PC-3 (cell line): ENCODE data around the gene MEGF6. TPM values are rescaled to one million over a fixed set of nuclear protein-coding genes. Genes with fewer than 3 reads are reported as not detected.
A peak's percentile ranks its signal among the peaks of the same experiment; 100 is the strongest.

Source experiments
- ATAC-seq: fragments of 200-7000 bp; cut with Tn5 transposase; 2 replicates; pipeline ENCODE4 v1.9.1; 2020; ENCODE audit warnings: mild to moderate bottlenecking, moderate library complexity
- BruUV-seq: library from RNA; stranded (reverse); fragments of 400-500 nt; replicated peaks from 2 replicates; lab custom pipeline; 2021; lab: Mats Ljungman, UMichigan
- CTCF ChIA-PET: fragments of 300-600 bp; sonication (Branson Sonifier 250); formaldehyde crosslinking; loops from one replicate; lab custom pipeline; 2022; ENCODE audit warnings: antibody characterized with exemption; lab: Charles Lee
- POLR2A ChIA-PET: fragments of 300-600 bp; sonication (Branson Sonifier 250); formaldehyde crosslinking; loops from one replicate; lab custom pipeline; 2022; ENCODE audit warnings: antibody characterized with exemption; ENCODE audit not compliant: unreplicated experiment; lab: Charles Lee
- DNase-seq: peaks from one replicate; pipeline ENCODE4 v3.0.0-alpha.2; 2015
- H2AFZ ChIP-seq: fragments of 300-600 bp; sonication (generic); 2 replicates; pipeline ENCODE4 v1.6.0; 2016; ENCODE audit warnings: antibody characterized with exemption, low read length
- H3F3A ChIP-seq: fragments of 300-600 bp; sonication (generic); one replicate; pipeline ENCODE4 v1.6.0; 2017; ENCODE audit warnings: antibody characterized with exemption, low read length, control low read depth, mild to moderate bottlenecking; ENCODE audit not compliant: unreplicated experiment
- H3K27ac ChIP-seq: fragments of 300-600 bp; sonication (generic); 2 replicates; pipeline ENCODE4 v1.5.1; 2016; ENCODE audit warnings: mild to moderate bottlenecking, low read length
- H3K27me3 ChIP-seq: fragments of 300-600 bp; sonication (generic); 2 replicates; pipeline ENCODE4 v1.6.1; 2016; ENCODE audit warnings: low read length, mixed read lengths
- H3K36me3 ChIP-seq: fragments of 300-600 bp; sonication (generic); 2 replicates; pipeline ENCODE4 v1.6.1; 2016; ENCODE audit warnings: low read depth, mixed run types, low read length, mixed read lengths
- H3K4me1 ChIP-seq: fragments of 300-600 bp; sonication (generic); 2 replicates; pipeline ENCODE4 v1.5.1; 2016; ENCODE audit warnings: low read length; ENCODE audit not compliant: insufficient read depth
- H3K4me2 ChIP-seq: fragments of 300-600 bp; sonication (generic); 2 replicates; pipeline ENCODE4 v1.6.0; 2016; ENCODE audit warnings: low read length
- H3K4me3 ChIP-seq: fragments of 300-600 bp; sonication (generic); 2 replicates; pipeline ENCODE4 v1.5.1; 2016; ENCODE audit warnings: mild to moderate bottlenecking, low read length, mixed read lengths
- H3K79me2 ChIP-seq: fragments of 300-600 bp; sonication (generic); 2 replicates; pipeline ENCODE4 v1.6.1; 2017; ENCODE audit warnings: low read length, mixed read lengths
- H3K9ac ChIP-seq: fragments of 300-600 bp; sonication (generic); 2 replicates; pipeline ENCODE4 v1.6.0; 2016; ENCODE audit warnings: mild to moderate bottlenecking, low read length
- H3K9me2 ChIP-seq: fragments of 300-600 bp; sonication (generic); replicated peaks from 2 replicates; pipeline ENCODE4 v1.6.1; 2016; ENCODE audit warnings: mixed run types, low read length, mixed read lengths
- H3K9me3 ChIP-seq: fragments of 300-600 bp; sonication (generic); 2 replicates; pipeline ENCODE4 v1.6.1; 2016; ENCODE audit warnings: low read length, mixed read lengths
- H4K20me1 ChIP-seq: fragments of 300-600 bp; sonication (generic); 2 replicates; pipeline ENCODE4 v1.6.1; 2016; ENCODE audit warnings: low read length, mixed read lengths
- CTCF ChIP-seq: fragments of 300-600 bp; sonication (generic); conservative IDR thresholded peaks from 2 replicates; pipeline ENCODE4 v1.5.1; 2017; ENCODE audit warnings: antibody characterized with exemption, low read depth, mild to moderate bottlenecking, low read length
- EZH2 ChIP-seq: fragments of 300-600 bp; sonication (generic); IDR thresholded peaks from one replicate; pipeline ENCODE4 v1.6.1; 2017; ENCODE audit warnings: antibody characterized with exemption, mild to moderate bottlenecking, low read length; ENCODE audit not compliant: unreplicated experiment
- EZH2phosphoT487 ChIP-seq: fragments of 300-600 bp; sonication (generic); IDR thresholded peaks from 2 replicates; pipeline ENCODE4 v1.6.1; 2018; ENCODE audit warnings: mild to moderate bottlenecking, antibody characterized with exemption, low read length, borderline replicate concordance
- intact Hi-C: fragments of 100-400 bp; cut with micrococcal nuclease; formaldehyde crosslinking; loops from 2 replicates; pipeline ENCODE4 v1.9.0; 2023
- total RNA-seq: library from RNA; depleted of rRNA; stranded (reverse); fragments of >200 nt; gene quantifications from 2 replicates; pipeline ENCODE4 v1.2.3, GENCODE V29; 2014

The MEGF6 gene
- total RNA-seq, 1 experiment from 2014 or later = 32.5 TPM

- Histone ChIP-seq H3K9ac (no peak overlapping the region), H3K9me2 (no peaks in the 10 kb centered on the region), H3K4me2 (no peak overlapping the region), H3K4me1 (peaks cover 27% of the 10 kb centered on the region), H2AFZ (no peak overlapping the region), H3K36me3 (no peaks in the 10 kb centered on the region), H3K27me3 (no peaks in the 10 kb centered on the region), H4K20me1 (no peaks in the 10 kb centered on the region), H3K79me2 (no peaks in the 10 kb centered on the region), H3K4me3 (no peak overlapping the region), H3K27ac (no peak overlapping the region), H3K9me3 (no peaks in the 10 kb centered on the region), H3F3A (no peaks in the 10 kb centered on the region)
- POLR2A ChIA-PET = no interaction called here
- peak; percentile 51 for ATAC-seq
- CTCF ChIA-PET = interaction anchor here (1.0 kb wide), 1 partner anchor 41 kb away, joined by 3 read pairs; no protein-coding TSS in a partner anchor
- intact Hi-C loops = no loop called here
- no TSS peak for BruUV-seq
- DNase-seq = peak; percentile 53
- TF ChIP-seq EZH2phosphoT487 (no peak), EZH2 (no peak), CTCF (no peak)
Observed at GRCh38 chr1:3494321-3495308, 116.7 kb downstream of the MEGF6 start.

DNA sequence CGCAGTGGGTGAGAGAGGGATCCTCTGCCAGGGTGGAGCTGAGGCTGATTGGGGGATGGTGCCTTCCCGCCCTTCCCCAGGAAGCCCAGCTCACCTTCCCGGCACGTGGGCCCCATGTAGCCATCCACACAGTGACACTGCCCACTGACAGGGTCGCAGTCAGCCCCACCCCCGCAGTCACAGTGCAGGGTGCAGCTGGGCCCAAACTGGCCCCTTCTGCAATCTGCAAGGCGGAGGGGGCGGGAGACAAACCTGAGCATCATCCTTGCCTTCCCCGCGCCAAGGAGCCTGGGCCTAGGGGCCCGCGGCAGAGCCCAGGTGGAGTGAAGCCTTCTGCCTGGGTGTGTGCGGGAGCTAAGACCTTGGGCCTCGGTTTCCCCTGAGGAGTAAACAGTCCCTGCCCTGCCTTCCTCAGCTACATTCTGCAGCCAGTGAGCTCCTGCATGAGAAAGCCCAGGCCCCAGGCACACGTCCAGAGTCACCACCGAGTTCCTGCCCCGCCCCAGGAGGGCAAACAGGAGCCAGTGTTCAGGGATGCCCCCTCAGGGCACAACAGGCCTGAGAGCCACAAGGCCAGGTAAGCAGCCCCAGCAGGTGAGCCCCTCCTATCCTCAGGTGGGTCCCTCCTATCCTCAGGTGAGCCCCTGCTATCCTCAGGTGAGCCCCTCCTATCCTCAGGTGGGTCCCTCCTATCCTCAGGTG is 118.6 kb downstream of the MEGF6 start:
- no peaks in the 10 kb centered on the region for H3K79me2 ChIP-seq
- no peaks in the 10 kb centered on the region for H4K20me1 ChIP-seq
- H3K9me3 ChIP-seq = no peaks in the 10 kb centered on the region
- H3K27me3 ChIP-seq = no peaks in the 10 kb centered on the region
- TF ChIP-seq EZH2phosphoT487 (no peak), EZH2 (no peak), CTCF (no peak)
- no TSS peak for BruUV-seq
- peak overlapping the region; percentile 21; the same call in 1 of the 2 replicates for H3K27ac ChIP-seq
- H3K9me2 ChIP-seq = no peaks in the 10 kb centered on the region
- H2AFZ ChIP-seq = no peak overlapping the region
- H3K4me1 ChIP-seq = peaks cover 27% of the 10 kb centered on the region
- H3K4me3 ChIP-seq = no peak overlapping the region
- no peak overlapping the region for H3K9ac ChIP-seq
- ChIA-PET POLR2A (interaction anchor here (0.6 kb wide), 2 partner anchors 12 to 50 kb away, joined by 5 read pairs; no protein-coding TSS in a partner anchor), CTCF (interaction anchor here (0.9 to 1.3 kb wide), 5 partner anchors 40 to 126 kb away, joined by 3 to 6 read pairs (median 5); no protein-coding TSS in a partner anchor)
- intact Hi-C loops = loop anchor here (1.0 kb wide), 1 partner anchor 38 kb away; no protein-coding TSS in a partner anchor
- H3K36me3 ChIP-seq = no peaks in the 10 kb centered on the region
- ATAC-seq (peak; percentile 45), DNase-seq (peak; percentile 87)
- peak overlapping the region; percentile 21; the same call in 1 of the 2 replicates for H3K4me2 ChIP-seq
- no peaks in the 10 kb centered on the region for H3F3A ChIP-seq
